ENCODE measurements around the gene TMEM119.

DNA sequence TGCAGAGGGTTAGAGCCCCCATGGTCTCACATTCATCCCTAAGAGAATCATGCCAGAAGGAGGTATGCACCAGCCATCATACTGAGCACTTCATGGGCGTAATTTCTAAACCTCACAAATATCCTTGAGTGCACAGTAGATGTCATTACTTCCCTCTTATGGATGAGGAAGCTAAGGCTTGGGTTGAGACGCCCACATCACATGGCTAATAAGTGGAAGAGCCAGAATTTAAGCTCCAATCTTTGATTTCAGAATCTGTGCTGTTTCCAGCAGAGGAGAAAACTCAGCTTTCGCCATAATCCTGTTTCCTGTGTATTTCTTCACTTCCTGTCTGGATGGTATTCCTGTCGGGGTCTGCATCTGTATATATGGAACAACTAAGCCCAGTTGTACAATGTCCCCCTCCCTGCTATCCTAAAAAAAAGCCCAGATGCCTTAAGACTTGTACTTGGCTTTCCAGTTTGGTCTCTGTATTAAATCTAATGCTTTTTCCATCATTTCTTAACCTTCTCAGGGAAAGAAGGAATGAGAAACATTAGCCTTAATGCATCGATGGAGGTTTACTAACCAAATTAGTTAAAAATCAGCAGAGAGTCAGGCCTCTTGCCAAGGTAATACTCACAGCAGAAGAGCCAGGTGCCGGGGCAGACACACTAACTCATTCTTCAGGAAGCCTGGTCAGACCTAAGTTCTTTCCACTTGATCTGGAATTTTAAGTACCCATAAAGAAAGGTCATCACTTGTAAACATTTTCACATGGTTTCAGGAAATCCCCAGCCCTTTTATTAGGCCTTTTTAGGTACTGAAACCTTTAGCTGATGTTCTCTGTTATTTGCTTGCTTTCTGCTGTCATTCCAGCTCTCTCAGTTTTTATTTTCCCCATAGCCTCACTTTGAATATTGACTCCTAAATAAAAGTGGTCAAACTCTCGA is 30.2 kb downstream of the TMEM119 start:
- TF ChIP-seq CTCF (IDR thresholded peaks at IDR 0.05) (no peak), POLR2A (IDR thresholded peaks at IDR 0.05) (no peak), POLR2AphosphoS5 (IDR thresholded peaks at IDR 0.05) (no peak)
